AG04449 (cell line): ENCODE measurements around the gene ZNF514.

Source experiments
- CTCF ChIA-PET: fragments of 350-600 bp; formaldehyde crosslinking; extraction: SDS; loops from one replicate; lab custom pipeline; 2021; ENCODE audit warnings: antibody characterized with exemption; lab: Yijun Ruan, JAX
- POLR2A ChIA-PET: fragments of 400-600, 350-600 bp; formaldehyde crosslinking; extraction: SDS; loops from one replicate; lab custom pipeline; 2020; ENCODE audit warnings: antibody characterized with exemption, inconsistent platforms; lab: Yijun Ruan, JAX
- DNase-seq: peaks from one replicate; pipeline ENCODE4 v3.0.0-alpha.2; 2010; ENCODE audit warnings: low read depth, low spot score
- H3K4me3 ChIP-seq: 2 replicates; pipeline ENCODE4 v1.5.1; 2011; ENCODE audit warnings: low read depth, mild to moderate bottlenecking, control low read depth, low read length
- CTCF ChIP-seq: IDR thresholded peaks from one replicate; pipeline ENCODE4 v1.5.1; 2011; ENCODE audit warnings: mild to moderate bottlenecking, moderate library complexity, low read length, control low read depth, inconsistent platforms; ENCODE audit not compliant: insufficient read depth; ENCODE audit errors: missing control alignments

ZNF514 gene

GRCh38 chr2:95121093-95121406, 38.6 kb downstream of the ZNF514 start:
- no peak for DNase-seq
- POLR2A ChIA-PET = interaction anchor here (0.7 to 1.3 kb wide), 2 partner anchors 38 to 44 kb away, joined by 3 to 7 read pairs; partner anchors contain the start of gene ZNF2

GRCh38 chr2:95115418-95115817, 44.2 kb downstream of the ZNF514 start:
- TF ChIP-seq CTCF = peak; percentile 86
- H3K4me3 ChIP-seq = no peak overlapping the region
- CTCF ChIA-PET = interaction anchor here (0.7 to 2.8 kb wide), 23 partner anchors 8 to 129 kb away, joined by 3 to 21 read pairs (median 4); no protein-coding TSS in a partner anchor
- DNase-seq = no peak
- POLR2A ChIA-PET = no interaction called here

More at GRCh38 chr2:95121093-95121406, 38.6 kb downstream of the ZNF514 start:
- H3K4me3 ChIP-seq = peak overlapping the region; percentile 93
- no peak for TF ChIP-seq CTCF
- CTCF ChIA-PET = interaction anchor here (0.7 to 1.7 kb wide), 6 partner anchors 10 to 135 kb away, joined by 3 to 6 read pairs (median 4); no protein-coding TSS in a partner anchor

- no peak for TF ChIP-seq CTCF
- CTCF ChIA-PET = no interaction called here
- H3K4me3 ChIP-seq = no peak overlapping the region
- POLR2A ChIA-PET = no interaction called here
- DNase-seq = no peak
Observed at GRCh38 chr2:95113464-95113863, 46.2 kb downstream of the ZNF514 start.

- CTCF ChIA-PET = interaction anchor here (2.2 kb wide), 1 partner anchor 11 kb away, joined by 6 read pairs; the partner anchor contains the start of gene MRPS5
- DNase-seq = no peak
- no peak overlapping the region for H3K4me3 ChIP-seq
- no peak for TF ChIP-seq CTCF
- POLR2A ChIA-PET = no interaction called here
Observed at GRCh38 chr2:95110395-95110794, 49.3 kb downstream of the ZNF514 start.

DNA sequence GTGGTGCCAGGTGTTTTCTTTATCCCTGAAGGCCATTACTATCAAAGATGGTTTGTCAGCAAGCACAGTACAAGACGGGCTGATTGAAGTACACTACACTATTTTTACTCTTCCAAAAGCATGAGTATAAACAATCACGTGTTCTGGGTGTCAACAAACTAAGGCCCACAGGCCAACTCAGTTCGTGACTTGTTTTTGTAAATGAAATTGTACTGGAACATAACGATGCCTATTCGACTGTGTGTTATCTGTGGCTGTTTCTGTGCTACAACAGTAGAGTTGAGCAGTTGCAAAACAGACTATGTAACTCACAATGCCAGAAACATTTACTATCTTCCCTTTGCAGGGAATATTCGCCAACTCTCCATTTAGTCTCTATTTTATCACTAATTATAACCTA, 50.4 kb downstream of the ZNF514 start:
- POLR2A ChIA-PET = no interaction called here
- no peak for TF ChIP-seq CTCF
- no peak overlapping the region for H3K4me3 ChIP-seq
- no peak for DNase-seq
- CTCF ChIA-PET = no interaction called here

GRCh38 chr2:95106081-95106480, 53.6 kb downstream of the ZNF514 start:
- CTCF ChIA-PET = interaction anchor here (0.6 to 3.8 kb wide), 5 partner anchors 9 to 1230 kb away, joined by 3 to 16 read pairs (median 3); partner anchors contain the start of gene MRPS5
- no peak overlapping the region for H3K4me3 ChIP-seq
- POLR2A ChIA-PET = no interaction called here
- DNase-seq = no peak
- no peak for TF ChIP-seq CTCF
